ENCODE data around the gene CC2D1A. TPM values are rescaled to one million over a fixed set of nuclear protein-coding genes. Genes with fewer than 3 reads are reported as not detected.
A peak's percentile ranks its signal among the peaks of the same experiment; 100 is the strongest.

CC2D1A gene
- polyA plus RNA-seq, 6 donors from 2014 or later = 2.9 to 13.9 (median 4.3) TPM

GRCh38 chr19:13868663-13869062 is 37.3 kb upstream of the CC2D1A start:
- H3K27me3 Mint-ChIP-seq = peaks cover 45 to 77% (median 76%) of the 10 kb centered on the region in 3 donors
- peaks cover 5 to 12% of the 10 kb centered on the region in 2 donors for H3K36me3 Mint-ChIP-seq
- peak overlapping the region in 2 of 6 donors; percentile 4 to 86 for H3K27ac Mint-ChIP-seq
- no peak for ATAC-seq (ENCODE audit: low read depth in 2 of 2)
- H3K9me3 Mint-ChIP-seq = peaks cover 0 to 1% (median 0%) of the 10 kb centered on the region in 7 donors
- H3K4me1 Mint-ChIP-seq = peaks cover 20 to 27% (median 25%) of the 10 kb centered on the region in 3 donors
- no peak for DNase-seq
- peak overlapping the region in 2 of 8 donors; percentile 0 to 73 for H3K4me3 Mint-ChIP-seq

- Mint-ChIP-seq H3K9me3 (peaks cover 0 to 1% (median 0%) of the 10 kb centered on the region in 7 donors), H3K27ac (no peak overlapping the region), H3K4me3 (no peak overlapping the region), H3K27me3 (peaks cover 41 to 74% (median 74%) of the 10 kb centered on the region in 3 donors), H3K36me3 (peaks cover 3 to 10% of the 10 kb centered on the region in 2 donors), H3K4me1 (peaks cover 20 to 25% (median 22%) of the 10 kb centered on the region in 3 donors)
- no peak for DNase-seq
- ATAC-seq (ENCODE audit: low read depth in 2 of 2) = no peak
These were observed 36.7 kb upstream of the CC2D1A start for GRCh38 chr19:13869281-13869680.

GRCh38 chr19:13870873-13871272 is 35.1 kb upstream of the CC2D1A start:
- Mint-ChIP-seq H3K27ac (peak overlapping the region in 1 of 6 donors; percentile 56), H3K27me3 (peaks cover 37 to 79% (median 71%) of the 10 kb centered on the region in 3 donors), H3K4me3 (peak overlapping the region in 2 of 8 donors; percentile 24 to 42), H3K36me3 (peaks cover 0 to 5% of the 10 kb centered on the region in 2 donors), H3K9me3 (no peaks in the 10 kb centered on the region), H3K4me1 (peaks cover 15 to 21% (median 16%) of the 10 kb centered on the region in 3 donors)
- DNase-seq = no peak
- no peak for ATAC-seq (ENCODE audit: low read depth in 2 of 2)

DNA sequence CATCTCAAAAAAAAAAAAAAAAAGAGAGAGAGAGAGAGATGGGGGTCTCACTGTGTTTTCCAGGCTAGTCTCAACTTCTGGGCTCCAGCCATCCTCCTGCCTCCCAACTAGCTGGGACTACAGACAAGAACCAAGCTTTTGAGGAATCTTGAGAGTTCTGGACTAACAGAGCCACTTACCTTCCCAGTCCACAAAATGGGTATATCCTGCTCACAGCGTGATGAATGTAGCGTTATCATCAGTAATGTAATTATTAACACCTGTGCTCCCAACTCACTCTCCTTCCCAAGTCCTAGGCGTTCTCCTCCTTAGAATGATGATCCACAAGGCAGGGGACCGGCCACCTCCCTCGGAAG is 33.7 kb upstream of the CC2D1A start:
- no peaks in the 10 kb centered on the region for H3K9me3 Mint-ChIP-seq
- H3K36me3 Mint-ChIP-seq = no peaks in the 10 kb centered on the region
- H3K27ac Mint-ChIP-seq = peak overlapping the region in 1 of 6 donors; percentile 37
- H3K27me3 Mint-ChIP-seq = peaks cover 30 to 75% (median 58%) of the 10 kb centered on the region in 3 donors
- H3K4me1 Mint-ChIP-seq = peaks cover 7 to 12% (median 10%) of the 10 kb centered on the region in 3 donors
- peak overlapping the region; percentile 60 to 87 (median 78) for H3K4me3 Mint-ChIP-seq
- no peak for DNase-seq
- ATAC-seq (ENCODE audit: low read depth in 2 of 2) = no peak

- Mint-ChIP-seq H3K9me3 (no peaks in the 10 kb centered on the region), H3K4me3 (peak overlapping the region; percentile 60 to 90 (median 82)), H3K4me1 (peaks cover 7 to 12% (median 10%) of the 10 kb centered on the region in 3 donors), H3K27ac (no peak overlapping the region), H3K27me3 (peaks cover 24 to 69% (median 53%) of the 10 kb centered on the region in 3 donors), H3K36me3 (no peaks in the 10 kb centered on the region)
- DNase-seq (peak; percentile 38), ATAC-seq (ENCODE audit: low read depth in 2 of 2) (peak; percentile 82 to 86)
These were observed 33.2 kb upstream of the CC2D1A start for GRCh38 chr19:13872695-13873389.

DNA sequence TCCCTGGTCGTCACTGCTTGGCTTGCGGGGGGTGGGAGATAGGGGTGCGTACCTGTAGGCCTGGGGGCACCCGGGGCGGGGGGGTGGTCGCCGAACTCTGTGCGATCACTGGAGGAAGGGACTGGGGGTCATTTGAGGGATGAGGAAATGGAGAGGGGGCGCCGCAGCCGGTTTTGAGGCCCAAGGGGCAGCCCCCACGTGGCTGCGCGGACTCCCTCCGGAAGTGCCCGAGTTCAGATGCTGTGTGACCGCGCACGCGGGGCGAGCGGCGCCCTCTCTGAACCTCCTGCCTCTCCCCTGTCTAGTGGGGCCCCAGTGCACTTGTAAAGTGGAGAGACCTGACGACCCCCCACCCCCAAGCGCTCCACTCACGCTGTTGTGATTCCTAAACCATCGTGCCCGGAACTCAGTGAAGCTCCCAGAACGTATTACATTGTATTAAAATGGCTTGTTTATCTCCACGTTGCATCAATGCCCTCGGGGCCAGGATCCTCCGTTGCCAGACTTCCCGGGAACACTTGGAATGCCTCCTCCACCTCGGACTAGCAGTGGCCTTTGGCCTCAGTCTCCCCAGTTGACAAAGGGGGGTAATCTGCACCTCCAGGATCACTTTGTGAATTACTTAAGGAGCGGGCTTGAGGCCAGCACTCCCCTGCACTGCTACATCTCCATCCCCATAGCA is 32.0 kb upstream of the CC2D1A start:
- no peak for ATAC-seq (ENCODE audit: low read depth in 2 of 2)
- peaks cover 19 to 61% (median 42%) of the 10 kb centered on the region in 3 donors for H3K27me3 Mint-ChIP-seq
- H3K27ac Mint-ChIP-seq = peak overlapping the region in 1 of 6 donors; percentile 36
- no peaks in the 10 kb centered on the region for H3K36me3 Mint-ChIP-seq
- no peaks in the 10 kb centered on the region for H3K9me3 Mint-ChIP-seq
- peaks cover 7 to 12% (median 10%) of the 10 kb centered on the region in 3 donors for H3K4me1 Mint-ChIP-seq
- no peak for DNase-seq
- H3K4me3 Mint-ChIP-seq = peak overlapping the region in 6 of 8 donors; percentile 20 to 72 (median 48)

GRCh38 chr19:13875824-13876223 is 30.2 kb upstream of the CC2D1A start:
- Mint-ChIP-seq H3K4me3 (peak overlapping the region in 1 of 8 donors; percentile 21), H3K36me3 (no peaks in the 10 kb centered on the region), H3K27ac (no peak overlapping the region), H3K27me3 (peaks cover 13 to 43% (median 27%) of the 10 kb centered on the region in 3 donors), H3K4me1 (peaks cover 16 to 18% (median 17%) of the 10 kb centered on the region in 3 donors), H3K9me3 (no peaks in the 10 kb centered on the region)
- no peak for ATAC-seq (ENCODE audit: low read depth in 2 of 2)
- DNase-seq = no peak

- ATAC-seq (ENCODE audit: low read depth in 2 of 2) (no peak), DNase-seq (no peak)
- Mint-ChIP-seq H3K4me3 (no peak within 1 kb of the TSS), H3K36me3 (no peaks in the 10 kb centered on the region), H3K27ac (no peak within 1 kb of the TSS), H3K4me1 (peaks cover 22 to 28% (median 27%) of the 10 kb centered on the region in 3 donors), H3K27me3 (peaks cover 9 to 34% (median 21%) of the 10 kb centered on the region in 3 donors), H3K9me3 (no peaks in the 10 kb centered on the region)
These were observed 29.2 kb upstream of the CC2D1A start, which contains the start of gene NANOS3 for GRCh38 chr19:13876834-13877233. Gene NANOS3 (plus strand): TSS chr19:13877134. CDS start chr19:13877249, 115 bp downstream.

DNA sequence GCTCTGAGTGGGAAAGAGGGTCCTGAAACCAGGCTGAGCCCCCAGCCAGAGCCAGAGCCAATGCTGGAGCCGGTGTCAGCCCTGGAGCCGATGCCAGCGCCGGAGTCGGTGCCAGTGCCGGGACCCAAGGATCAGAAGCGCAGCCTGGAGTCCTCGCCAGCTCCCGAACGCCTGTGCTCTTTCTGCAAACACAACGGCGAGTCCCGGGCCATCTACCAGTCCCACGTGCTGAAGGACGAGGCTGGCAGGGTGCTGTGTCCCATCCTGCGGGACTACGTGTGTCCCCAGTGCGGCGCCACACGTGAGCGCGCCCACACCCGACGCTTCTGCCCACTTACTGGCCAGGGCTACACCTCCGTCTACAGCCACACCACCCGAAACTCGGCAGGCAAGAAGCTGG is 28.7 kb upstream of the CC2D1A start:
- Mint-ChIP-seq H3K27me3 (peaks cover 9 to 30% (median 17%) of the 10 kb centered on the region in 3 donors), H3K27ac (no peak overlapping the region), H3K9me3 (no peaks in the 10 kb centered on the region), H3K4me3 (no peak overlapping the region), H3K4me1 (peaks cover 26 to 33% (median 31%) of the 10 kb centered on the region in 3 donors), H3K36me3 (no peaks in the 10 kb centered on the region)
- ATAC-seq (ENCODE audit: low read depth in 2 of 2) = no peak
- no peak for DNase-seq

DNA sequence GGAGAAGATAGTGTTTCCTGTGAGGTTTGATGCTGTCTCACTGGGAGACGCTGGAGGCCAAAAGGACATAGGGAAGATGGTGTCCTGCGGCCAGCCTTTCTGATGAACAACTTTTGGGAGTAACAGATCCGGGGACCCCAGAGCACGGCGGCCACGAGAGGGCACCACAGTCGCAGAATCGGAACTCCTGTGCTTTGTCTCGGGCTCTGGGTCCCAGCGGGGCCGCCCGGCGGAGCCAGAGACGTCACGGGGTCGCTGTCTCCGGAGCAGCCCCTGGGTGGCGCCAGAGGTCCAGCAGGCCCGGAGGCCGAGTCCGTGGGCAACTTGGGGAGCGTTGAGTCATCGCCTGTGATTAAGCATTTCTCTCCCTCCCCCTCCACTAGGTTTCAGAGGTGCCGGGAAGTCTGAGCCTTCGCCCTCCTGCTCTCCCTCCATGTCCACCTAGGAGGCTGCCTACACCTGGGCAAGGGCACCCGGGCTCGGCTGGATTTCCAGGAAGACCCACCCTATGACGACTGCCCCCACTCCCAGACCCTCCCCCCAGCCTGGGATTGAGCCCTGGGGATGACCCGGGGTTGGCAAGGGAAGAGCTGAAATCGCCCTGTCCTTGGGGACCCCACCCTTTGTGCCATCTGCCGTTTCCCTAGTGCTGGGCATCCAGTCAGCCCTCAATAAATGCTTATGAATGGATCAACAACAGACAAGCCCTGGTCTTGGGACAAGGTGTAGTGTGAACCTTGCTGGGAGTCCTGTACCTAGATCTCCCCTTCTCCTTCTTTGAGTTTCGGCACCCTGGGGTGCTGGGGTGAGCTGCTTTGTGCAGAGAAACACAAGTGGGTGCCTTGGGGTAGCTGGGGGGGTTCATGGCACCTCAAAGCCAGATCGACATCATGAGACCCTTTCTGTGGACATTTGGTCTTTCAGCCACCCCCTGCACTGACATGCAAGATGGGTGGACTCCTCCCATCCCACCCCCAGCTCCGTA is 25.6 kb upstream of the CC2D1A start:
- peaks cover 0 to 15% (median 0%) of the 10 kb centered on the region in 3 donors for H3K27me3 Mint-ChIP-seq
- H3K4me1 Mint-ChIP-seq = peaks cover 25 to 38% (median 30%) of the 10 kb centered on the region in 3 donors
- peak; percentile 91 to 92 for ATAC-seq (ENCODE audit: low read depth in 2 of 2)
- H3K9me3 Mint-ChIP-seq = no peaks in the 10 kb centered on the region
- H3K27ac Mint-ChIP-seq = peak overlapping the region in 4 of 6 donors; percentile 53 to 82 (median 73)
- peak; percentile 94 for DNase-seq
- H3K4me3 Mint-ChIP-seq = peak overlapping the region in 7 of 8 donors; percentile 12 to 76 (median 56)
- H3K36me3 Mint-ChIP-seq = no peaks in the 10 kb centered on the region

- H3K4me3 Mint-ChIP-seq = peak overlapping the region in 6 of 8 donors; percentile 25 to 73 (median 36)
- no peaks in the 10 kb centered on the region for H3K9me3 Mint-ChIP-seq
- peaks cover 0 to 12% (median 0%) of the 10 kb centered on the region in 3 donors for H3K27me3 Mint-ChIP-seq
- peaks cover 25 to 38% (median 30%) of the 10 kb centered on the region in 3 donors for H3K4me1 Mint-ChIP-seq
- no peak for DNase-seq
- ATAC-seq (ENCODE audit: low read depth in 2 of 2) = peak in 1 of 2 donors; percentile 25
- no peaks in the 10 kb centered on the region for H3K36me3 Mint-ChIP-seq
- H3K27ac Mint-ChIP-seq = no peak overlapping the region
These were observed 24.7 kb upstream of the CC2D1A start for GRCh38 chr19:13881251-13881691.

GRCh38 chr19:13881692-13882418 is 24.1 kb upstream of the CC2D1A start:
- peaks cover 25 to 38% (median 30%) of the 10 kb centered on the region in 3 donors for H3K4me1 Mint-ChIP-seq
- peak overlapping the region in 4 of 6 donors; percentile 27 to 45 (median 40) for H3K27ac Mint-ChIP-seq
- no peaks in the 10 kb centered on the region for H3K36me3 Mint-ChIP-seq
- no peaks in the 10 kb centered on the region for H3K9me3 Mint-ChIP-seq
- ATAC-seq (ENCODE audit: low read depth in 2 of 2) (peak in 1 of 2 donors; percentile 12), DNase-seq (peak; percentile 24)
- H3K27me3 Mint-ChIP-seq = peaks cover 0 to 9% (median 0%) of the 10 kb centered on the region in 3 donors
- peak overlapping the region in 7 of 8 donors; percentile 35 to 84 (median 56) for H3K4me3 Mint-ChIP-seq
